ENCODE results near the gene TNFRSF8.

TNFRSF8 gene

DNA sequence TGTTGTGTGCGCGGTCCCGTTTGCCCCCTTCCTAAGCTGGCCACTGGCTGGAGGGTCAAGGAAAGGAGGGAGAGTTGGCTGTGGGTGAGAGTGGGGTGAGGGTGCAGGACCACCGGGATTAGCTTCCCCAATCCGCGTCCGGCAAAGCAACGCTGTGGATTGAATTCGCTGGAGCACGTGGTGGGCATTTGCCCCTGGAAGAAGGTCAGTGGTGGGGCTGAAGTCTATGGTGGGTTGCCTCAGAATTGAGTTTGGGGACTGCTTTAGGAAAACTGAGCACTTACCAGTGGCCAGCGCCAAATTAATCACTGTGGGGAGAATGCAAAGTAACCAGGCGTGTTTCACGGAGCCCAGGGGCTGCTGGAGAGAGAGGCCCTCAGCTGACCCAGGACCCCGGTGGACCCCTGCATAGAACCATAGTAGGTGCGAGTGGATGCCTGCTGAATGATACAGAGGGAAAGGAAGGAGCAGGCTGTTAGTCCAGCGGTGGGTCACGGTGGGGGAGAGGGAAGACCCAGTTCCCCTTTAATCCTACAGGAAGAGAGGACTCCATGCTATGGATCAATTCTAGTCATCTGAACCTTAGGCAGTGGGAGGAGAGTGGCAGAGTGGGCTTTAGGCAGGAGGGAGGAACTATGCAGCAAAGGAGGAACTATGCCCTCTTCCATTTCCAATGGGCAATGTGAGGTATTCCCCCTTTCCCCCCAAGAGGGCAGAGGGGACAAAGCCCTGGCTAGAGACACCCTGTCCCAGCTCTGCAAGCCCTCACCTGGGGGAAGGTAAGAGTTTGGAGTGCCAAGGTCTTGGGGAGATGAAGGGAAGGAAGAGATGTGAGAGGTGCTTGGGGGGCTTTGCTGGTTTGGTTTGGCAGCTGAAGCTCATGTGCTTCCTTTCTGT, 1.2 kb downstream of the TNFRSF8 start:
- no peak overlapping the region for H3K4me3 ChIP-seq (ENCODE audit: low read length)
- peaks cover 8% of the 10 kb centered on the region; the same call in 1 of the 2 replicates for H3K4me1 ChIP-seq (ENCODE audit: control insufficient read depth, low read length)
- H4K20me1 ChIP-seq (ENCODE audit: control insufficient read depth, insufficient read depth, low read depth, low read length), result no peaks in the 10 kb centered on the region
- no peak overlapping the region for H3K27ac ChIP-seq (ENCODE audit: low read depth, low read length)
- peaks cover 5% of the 10 kb centered on the region; the same call in 1 of the 2 replicates for H3F3A ChIP-seq (ENCODE audit: control insufficient read depth, insufficient read depth)
- no peaks in the 10 kb centered on the region for H3K9me3 ChIP-seq (ENCODE audit: control insufficient read depth, insufficient read depth, low read length)
- no peaks in the 10 kb centered on the region for H3K9me2 ChIP-seq (replicated peaks; ENCODE audit: control insufficient read depth, low read length)
- H3K79me2 ChIP-seq (ENCODE audit: control insufficient read depth, low read length), result no peaks in the 10 kb centered on the region
- TF ChIP-seq EZH2phosphoT487 (IDR thresholded peaks at IDR 0.05; ENCODE audit: borderline replicate concordance, low read length) (no peak; the same call in 1 of the 2 replicates), CTCF (IDR thresholded peaks at IDR 0.05; ENCODE audit: low read depth, low read length, poor library complexity, severe bottlenecking) (no peak)
- H3K4me2 ChIP-seq (ENCODE audit: low read length), result no peak overlapping the region
- no peaks in the 10 kb centered on the region for H3K36me3 ChIP-seq (ENCODE audit: control insufficient read depth, low read length)
- H3K27me3 ChIP-seq (ENCODE audit: control insufficient read depth, low read length), result peaks cover 73% of the 10 kb centered on the region

DNA sequence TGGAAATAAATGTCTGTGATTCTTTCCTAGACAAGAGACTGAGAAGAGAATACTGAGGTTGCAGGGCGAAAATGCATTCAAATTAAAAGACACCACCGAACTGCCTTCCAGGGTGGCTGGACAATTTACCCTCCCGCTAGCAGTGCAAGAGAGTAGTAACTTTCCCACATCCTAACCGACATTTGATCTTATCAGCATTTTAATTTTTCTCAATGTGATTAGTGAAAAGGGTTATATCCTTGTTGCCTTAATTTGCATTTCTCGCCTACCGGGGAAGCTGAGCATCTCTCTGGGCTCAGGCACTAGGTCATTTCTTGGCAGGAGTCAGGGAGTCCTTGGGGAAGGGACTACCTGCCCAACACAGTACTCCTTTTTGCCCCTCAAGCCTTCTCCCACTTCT, 2.8 kb downstream of the TNFRSF8 start:
- no peaks in the 10 kb centered on the region for H3K36me3 ChIP-seq (ENCODE audit: control insufficient read depth, low read length)
- H3F3A ChIP-seq (ENCODE audit: control insufficient read depth, insufficient read depth), result peaks cover 5% of the 10 kb centered on the region; the same call in 1 of the 2 replicates
- no peaks in the 10 kb centered on the region for H4K20me1 ChIP-seq (ENCODE audit: control insufficient read depth, insufficient read depth, low read depth, low read length)
- H3K27ac ChIP-seq (ENCODE audit: low read depth, low read length), result no peak overlapping the region
- H3K4me1 ChIP-seq (ENCODE audit: control insufficient read depth, low read length), result peaks cover 8% of the 10 kb centered on the region; the same call in 1 of the 2 replicates
- no peak for TF ChIP-seq EZH2phosphoT487 (IDR thresholded peaks at IDR 0.05; ENCODE audit: borderline replicate concordance, low read length)
- TF ChIP-seq CTCF (IDR thresholded peaks at IDR 0.05; ENCODE audit: low read depth, low read length, poor library complexity, severe bottlenecking), result no peak
- H3K79me2 ChIP-seq (ENCODE audit: control insufficient read depth, low read length), result no peaks in the 10 kb centered on the region
- no peak overlapping the region for H3K4me2 ChIP-seq (ENCODE audit: low read length)
- no peaks in the 10 kb centered on the region for H3K9me3 ChIP-seq (ENCODE audit: control insufficient read depth, insufficient read depth, low read length)
- peaks cover 78% of the 10 kb centered on the region for H3K27me3 ChIP-seq (ENCODE audit: control insufficient read depth, low read length)
- H3K4me3 ChIP-seq (ENCODE audit: low read length), result no peak overlapping the region
- no peaks in the 10 kb centered on the region for H3K9me2 ChIP-seq (replicated peaks; ENCODE audit: control insufficient read depth, low read length)

- Histone ChIP-seq H3K9me3 (ENCODE audit: control insufficient read depth, insufficient read depth, low read length) (no peaks in the 10 kb centered on the region), H3F3A (ENCODE audit: control insufficient read depth, insufficient read depth) (peaks cover 5% of the 10 kb centered on the region; the same call in 1 of the 2 replicates), H3K27me3 (ENCODE audit: control insufficient read depth, low read length) (peaks cover 68% of the 10 kb centered on the region), H3K79me2 (ENCODE audit: control insufficient read depth, low read length) (no peaks in the 10 kb centered on the region), H3K4me1 (ENCODE audit: control insufficient read depth, low read length) (peaks cover 5% of the 10 kb centered on the region; the same call in 1 of the 2 replicates), H3K36me3 (ENCODE audit: control insufficient read depth, low read length) (no peaks in the 10 kb centered on the region), H3K4me3 (ENCODE audit: low read length) (no peak overlapping the region), H3K4me2 (ENCODE audit: low read length) (no peak overlapping the region), H3K9me2 (replicated peaks; ENCODE audit: control insufficient read depth, low read length) (no peaks in the 10 kb centered on the region), H3K27ac (ENCODE audit: low read depth, low read length) (no peak overlapping the region), H4K20me1 (ENCODE audit: control insufficient read depth, insufficient read depth, low read depth, low read length) (no peaks in the 10 kb centered on the region)
- TF ChIP-seq CTCF (IDR thresholded peaks at IDR 0.05; ENCODE audit: low read depth, low read length, poor library complexity, severe bottlenecking), result no peak
- TF ChIP-seq EZH2phosphoT487 (IDR thresholded peaks at IDR 0.05; ENCODE audit: borderline replicate concordance, low read length), result peak; percentile 72; the same call in 1 of the 2 replicates
These were observed 5.1 kb downstream of the TNFRSF8 start for GRCh38 chr1:12067900-12068821.
